Stimulated activated CD4-positive, alpha-beta T cell treated with anti-CD3 and anti-CD28 coated beads, TNF-alpha, amount 100 ng/mL, for 4 hours (primary cell): ENCODE measurements around the gene IGFL1.
"Not testable (repeated sequence)": the region's sequence is repeated elsewhere in the genome, so short reads cannot be mapped to it uniquely, and the experiment has no call there.

Experiments used
- DNase-seq, 3 experiments: peaks; one replicate each; pipeline ENCODE4 v3.0.0-alpha.2; 2020; ENCODE audit warnings: low read depth in 3 of 3

IGFL1 gene

GRCh38 chr19:46270521-46271256, 41.1 kb downstream of the IGFL1 start:
- no peak for DNase-seq

DNA sequence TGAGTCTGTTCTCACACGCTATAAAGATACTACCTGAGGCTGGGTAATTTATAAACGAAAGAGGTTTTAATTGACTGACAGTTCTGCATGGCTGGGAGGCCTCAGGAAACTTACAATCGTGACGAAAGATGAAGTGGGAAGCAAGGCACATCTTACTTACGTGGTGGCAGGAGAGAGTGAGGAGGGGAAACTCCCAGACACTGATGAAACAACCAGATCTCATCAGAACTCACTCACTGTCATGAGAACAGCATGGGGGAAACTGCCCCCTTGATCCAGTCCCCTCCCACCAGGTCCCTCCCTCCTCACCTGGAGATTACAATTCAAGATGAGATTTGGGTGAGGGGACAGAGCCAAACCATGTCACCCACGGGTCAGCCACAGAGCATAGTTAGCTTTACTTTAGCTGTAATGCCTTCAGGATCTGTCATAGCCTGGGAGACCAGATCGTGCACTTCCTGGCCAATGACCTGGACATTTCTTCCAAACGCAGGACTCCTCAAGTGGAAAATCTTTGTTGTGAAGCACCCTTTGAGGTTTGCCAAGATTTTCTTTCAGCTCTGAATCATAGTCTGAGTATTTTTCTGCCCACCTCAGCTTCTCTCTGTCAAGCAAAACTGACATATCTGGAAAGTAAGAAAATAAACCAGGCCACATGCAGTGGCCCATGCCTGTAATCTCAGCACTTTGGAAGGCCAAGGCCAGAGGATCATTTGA, 42.1 kb downstream of the IGFL1 start:
- DNase-seq, result no peak

- DNase-seq, result not testable (repeated sequence)
Observed at GRCh38 chr19:46273931-46274330, 44.4 kb downstream of the IGFL1 start.

DNA sequence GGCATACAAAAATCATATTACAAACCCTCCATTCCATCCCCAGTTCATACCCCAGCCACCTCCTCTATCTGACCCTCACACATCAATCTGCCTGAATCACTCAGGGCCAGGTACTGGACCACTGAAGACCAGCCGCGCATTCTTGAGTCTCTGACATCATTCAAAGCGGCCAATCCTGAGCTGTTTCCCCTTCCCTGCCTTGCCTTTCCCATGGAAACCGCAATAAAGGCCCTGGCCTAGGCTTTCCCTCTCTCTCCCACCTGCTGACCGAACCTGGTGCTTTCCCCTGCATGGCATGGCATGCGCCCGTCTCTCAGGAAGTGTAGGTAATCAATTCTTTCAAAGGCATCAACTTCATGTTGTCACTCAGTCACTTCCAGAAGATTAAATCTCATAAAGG, 49.6 kb downstream of the IGFL1 start:
- DNase-seq, result no peak
